ENCODE data around the gene ARMC9.

Gene ARMC9

DNA sequence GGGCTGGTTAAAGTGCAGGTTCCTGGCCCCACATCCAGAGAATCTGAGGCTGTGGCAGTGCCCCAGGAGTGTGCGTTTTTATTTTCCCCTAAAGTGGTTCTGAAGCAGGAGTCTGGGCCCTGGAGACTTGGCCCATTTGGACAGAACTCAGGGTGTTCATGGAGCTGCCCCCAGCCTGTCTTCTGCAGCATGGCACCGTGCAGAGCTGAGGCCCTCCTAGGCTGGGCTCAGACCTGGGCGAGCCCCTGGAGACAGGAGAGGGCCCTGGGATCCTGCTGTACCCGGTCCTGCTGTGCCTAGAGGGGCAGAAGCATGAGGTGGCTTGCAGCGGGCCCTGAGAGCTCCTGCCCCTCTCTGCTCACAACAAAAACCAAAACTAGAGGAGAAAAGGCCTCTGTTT is 138.3 kb downstream of the ARMC9 start:
- H2AFZ ChIP-seq (ENCODE audit: low read depth) = no peak overlapping the region
- H3K4me2 ChIP-seq = no peak overlapping the region
- H3K79me2 ChIP-seq (ENCODE audit: insufficient read depth, low read depth) = no peaks in the 10 kb centered on the region
- H3K9ac ChIP-seq = no peak overlapping the region
- no peak overlapping the region for H3K27ac ChIP-seq
- no peaks in the 10 kb centered on the region for H3K4me1 ChIP-seq (ENCODE audit: low read depth, poor library complexity, severe bottlenecking)
- TF ChIP-seq, protein P1, sequence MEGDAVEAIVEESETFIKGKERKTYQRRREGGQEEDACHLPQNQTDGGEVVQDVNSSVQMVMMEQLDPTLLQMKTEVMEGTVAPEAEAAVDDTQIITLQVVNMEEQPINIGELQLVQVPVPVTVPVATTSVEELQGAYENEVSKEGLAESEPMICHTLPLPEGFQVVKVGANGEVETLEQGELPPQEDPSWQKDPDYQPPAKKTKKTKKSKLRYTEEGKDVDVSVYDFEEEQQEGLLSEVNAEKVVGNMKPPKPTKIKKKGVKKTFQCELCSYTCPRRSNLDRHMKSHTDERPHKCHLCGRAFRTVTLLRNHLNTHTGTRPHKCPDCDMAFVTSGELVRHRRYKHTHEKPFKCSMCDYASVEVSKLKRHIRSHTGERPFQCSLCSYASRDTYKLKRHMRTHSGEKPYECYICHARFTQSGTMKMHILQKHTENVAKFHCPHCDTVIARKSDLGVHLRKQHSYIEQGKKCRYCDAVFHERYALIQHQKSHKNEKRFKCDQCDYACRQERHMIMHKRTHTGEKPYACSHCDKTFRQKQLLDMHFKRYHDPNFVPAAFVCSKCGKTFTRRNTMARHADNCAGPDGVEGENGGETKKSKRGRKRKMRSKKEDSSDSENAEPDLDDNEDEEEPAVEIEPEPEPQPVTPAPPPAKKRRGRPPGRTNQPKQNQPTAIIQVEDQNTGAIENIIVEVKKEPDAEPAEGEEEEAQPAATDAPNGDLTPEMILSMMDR (conservative IDR thresholded peaks at IDR 0.05; ENCODE audit: low read depth, low read length) = no peak
- no peaks in the 10 kb centered on the region for H3K36me3 ChIP-seq (ENCODE audit: insufficient read depth)
- no peaks in the 10 kb centered on the region for H3K27me3 ChIP-seq (ENCODE audit: insufficient read depth, low read depth)
- H3K4me3 ChIP-seq (IDR thresholded peaks at IDR 0.05; ENCODE audit: insufficient read depth, low read depth, low read length) = no peak overlapping the region
- H4K20me1 ChIP-seq (ENCODE audit: insufficient read depth) = no peaks in the 10 kb centered on the region

DNA sequence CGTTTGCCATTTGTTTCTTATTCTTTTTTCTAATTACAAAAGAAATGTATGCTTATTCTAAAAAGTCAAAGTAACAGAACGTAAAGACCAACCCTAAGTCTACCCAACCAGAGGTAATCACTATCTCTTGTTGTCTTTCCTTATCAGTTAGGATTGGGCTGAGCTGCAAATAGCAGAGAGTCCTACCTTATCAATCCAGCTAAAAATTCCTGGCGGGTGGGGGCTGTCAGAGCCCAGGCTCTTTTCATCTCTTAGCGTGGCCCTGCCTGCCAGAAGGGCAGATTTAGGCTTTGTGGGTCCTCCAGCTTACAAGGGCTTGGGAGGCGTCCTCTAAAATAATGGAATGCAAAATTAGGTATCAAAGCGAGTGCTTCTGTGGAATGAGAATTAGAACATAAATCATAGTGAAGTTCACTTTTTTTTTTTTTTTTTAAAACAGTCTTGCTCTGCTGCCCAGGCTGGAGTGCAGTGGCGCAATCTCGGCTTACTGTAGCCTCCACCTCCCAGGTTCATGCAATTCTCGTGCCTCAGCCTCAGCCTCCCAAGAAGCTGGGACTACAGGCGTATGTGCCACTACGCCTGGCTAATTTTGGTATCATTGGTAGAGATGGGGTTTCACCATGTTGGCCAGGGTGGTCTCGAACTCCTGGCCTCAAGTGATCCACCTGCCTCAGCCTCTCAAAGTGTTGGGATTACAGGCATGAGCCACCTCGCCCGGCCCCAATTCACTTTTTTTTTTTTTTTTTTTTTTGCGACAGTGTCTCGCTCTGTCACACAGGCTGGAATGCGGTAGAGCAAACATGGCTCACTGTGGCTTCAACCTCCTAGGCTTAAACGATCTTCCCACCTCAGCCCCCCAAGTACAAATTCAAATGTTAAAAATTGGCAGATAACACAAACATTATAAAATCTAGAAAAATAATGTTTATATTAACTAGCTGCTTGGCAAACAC is 139.7 kb downstream of the ARMC9 start:
- TF ChIP-seq, protein P1 (conservative IDR thresholded peaks at IDR 0.05; ENCODE audit: low read depth, low read length) = no peak
- Histone ChIP-seq H4K20me1 (ENCODE audit: insufficient read depth) (no peaks in the 10 kb centered on the region), H3K27me3 (ENCODE audit: insufficient read depth, low read depth) (no peaks in the 10 kb centered on the region)

DNA sequence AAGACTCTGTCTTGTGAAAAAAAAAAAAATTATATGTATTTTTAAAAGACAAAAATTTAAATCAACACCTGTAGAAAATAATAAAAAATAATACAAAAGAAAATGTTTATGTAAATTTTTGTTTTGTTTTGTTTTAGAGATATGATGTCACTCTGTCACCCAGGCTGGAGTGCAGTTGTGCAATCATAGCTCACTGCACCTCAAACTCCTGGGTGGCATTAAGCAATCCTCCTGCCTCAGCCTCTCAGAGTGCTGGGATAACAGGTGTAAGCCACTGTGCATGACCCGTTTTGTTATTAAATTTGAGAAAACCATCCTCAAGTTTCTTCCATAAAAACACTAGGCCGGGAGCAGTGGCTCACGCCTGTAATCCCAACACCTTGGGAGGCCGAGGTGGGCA is 140.9 kb downstream of the ARMC9 start:
- Histone ChIP-seq H3K4me3 (IDR thresholded peaks at IDR 0.05; ENCODE audit: insufficient read depth, low read depth, low read length) (no peak overlapping the region), H3K4me1 (ENCODE audit: low read depth, poor library complexity, severe bottlenecking) (no peaks in the 10 kb centered on the region), H2AFZ (ENCODE audit: low read depth) (no peak overlapping the region), H3K9ac (no peak overlapping the region), H3K27me3 (ENCODE audit: insufficient read depth, low read depth) (no peaks in the 10 kb centered on the region), H4K20me1 (ENCODE audit: insufficient read depth) (no peaks in the 10 kb centered on the region), H3K27ac (no peak overlapping the region), H3K4me2 (no peak overlapping the region), H3K79me2 (ENCODE audit: insufficient read depth, low read depth) (no peaks in the 10 kb centered on the region), H3K36me3 (ENCODE audit: insufficient read depth) (no peaks in the 10 kb centered on the region)
- TF ChIP-seq, protein P1 (conservative IDR thresholded peaks at IDR 0.05; ENCODE audit: low read depth, low read length) = no peak

More for the DNA sequence above, 139.7 kb downstream of the ARMC9 start:
- Histone ChIP-seq H3K4me1 (ENCODE audit: low read depth, poor library complexity, severe bottlenecking) (no peaks in the 10 kb centered on the region), H3K4me2 (no peak overlapping the region), H3K79me2 (ENCODE audit: insufficient read depth, low read depth) (no peaks in the 10 kb centered on the region), H3K27ac (no peak overlapping the region), H3K36me3 (ENCODE audit: insufficient read depth) (no peaks in the 10 kb centered on the region), H2AFZ (ENCODE audit: low read depth) (no peak overlapping the region), H3K4me3 (IDR thresholded peaks at IDR 0.05; ENCODE audit: insufficient read depth, low read depth, low read length) (no peak overlapping the region), H3K9ac (no peak overlapping the region)

DNA sequence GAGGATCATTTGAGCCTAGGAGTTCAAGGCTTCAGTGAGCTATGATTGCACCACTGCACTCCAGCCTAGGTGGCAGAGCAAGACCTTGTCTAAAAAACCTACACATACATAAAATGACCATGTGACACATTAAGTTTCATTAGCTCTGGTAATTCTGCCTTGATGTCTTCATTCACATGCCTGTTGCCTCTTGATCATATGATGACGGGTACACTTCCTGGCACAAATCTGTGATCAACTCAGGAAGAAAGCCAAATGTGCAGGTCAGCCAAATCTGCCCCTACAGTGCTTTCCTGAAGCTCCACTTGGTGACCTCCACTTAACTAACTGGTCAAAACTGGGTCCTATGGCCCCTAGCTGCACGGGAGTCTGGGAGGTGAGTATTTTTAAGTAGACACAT is 142.7 kb downstream of the ARMC9 start:
- no peak overlapping the region for H2AFZ ChIP-seq (ENCODE audit: low read depth)
- H3K4me1 ChIP-seq (ENCODE audit: low read depth, poor library complexity, severe bottlenecking) = no peaks in the 10 kb centered on the region
- no peaks in the 10 kb centered on the region for H3K27me3 ChIP-seq (ENCODE audit: insufficient read depth, low read depth)
- no peaks in the 10 kb centered on the region for H4K20me1 ChIP-seq (ENCODE audit: insufficient read depth)
- no peak overlapping the region for H3K27ac ChIP-seq
- H3K9ac ChIP-seq = no peak overlapping the region
- TF ChIP-seq, protein P1 (conservative IDR thresholded peaks at IDR 0.05; ENCODE audit: low read depth, low read length) = no peak
- H3K36me3 ChIP-seq (ENCODE audit: insufficient read depth) = no peaks in the 10 kb centered on the region
- no peak overlapping the region for H3K4me2 ChIP-seq
- H3K79me2 ChIP-seq (ENCODE audit: insufficient read depth, low read depth) = no peaks in the 10 kb centered on the region
- H3K4me3 ChIP-seq (IDR thresholded peaks at IDR 0.05; ENCODE audit: insufficient read depth, low read depth, low read length) = no peak overlapping the region
